Glutamatergic neuron (in vitro differentiated cells): ENCODE results near the gene TRAF1. TPM values are rescaled to one million over a fixed set of nuclear protein-coding genes. Genes with fewer than 3 reads are reported as not detected.

ENCODE experiments used
- DNase-seq: peaks from one replicate; pipeline ENCODE4 v3.0.0; 2022
- H3K27ac Mint-ChIP-seq: one replicate; pipeline ENCODE4 v1.8.0; 2020; ENCODE audit warnings: mild to moderate bottlenecking, mixed read lengths, inconsistent platforms; ENCODE audit not compliant: unreplicated experiment
- H3K27me3 Mint-ChIP-seq: one replicate; pipeline ENCODE4 v1.8.0; 2020; ENCODE audit warnings: mild to moderate bottlenecking, moderate library complexity, mixed read lengths, inconsistent platforms; ENCODE audit not compliant: unreplicated experiment
- H3K36me3 Mint-ChIP-seq: one replicate; pipeline ENCODE4 v1.8.0; 2020; ENCODE audit warnings: mild to moderate bottlenecking, mixed read lengths, inconsistent platforms; ENCODE audit not compliant: unreplicated experiment
- H3K4me1 Mint-ChIP-seq: one replicate; pipeline ENCODE4 v1.8.0; 2020; ENCODE audit warnings: mild to moderate bottlenecking, low read depth, mixed read lengths, inconsistent platforms; ENCODE audit not compliant: unreplicated experiment
- H3K4me3 Mint-ChIP-seq: one replicate; pipeline ENCODE4 v1.8.0; 2020; ENCODE audit warnings: mild to moderate bottlenecking, mixed read lengths, inconsistent platforms; ENCODE audit not compliant: unreplicated experiment
- H3K9me3 Mint-ChIP-seq: one replicate; pipeline ENCODE4 v1.8.0; 2020; ENCODE audit warnings: mild to moderate bottlenecking, moderate library complexity, mixed read lengths, inconsistent platforms; ENCODE audit not compliant: unreplicated experiment
- total RNA-seq: library from RNA; stranded (reverse); fragmentation: NEBNext Ultra II Directional; extraction: Animal tissue kit (Norgen Biotek cat#: 25700); gene quantifications from one replicate; pipeline ENCODE4 v1.2.1, GENCODE V29; 2021; ENCODE audit not compliant: unreplicated experiment
- TF ChIP-seq, protein P1 (sequence below): fragments of 200-600 bp; sonication (generic); IDR thresholded peaks from one replicate; pipeline ENCODE4 v1.5.0; 2021; ENCODE audit not compliant: partially characterized antibody, unreplicated experiment

The TRAF1 gene
- total RNA-seq, 1 donor from 2014 or later: 1.6 TPM

DNA sequence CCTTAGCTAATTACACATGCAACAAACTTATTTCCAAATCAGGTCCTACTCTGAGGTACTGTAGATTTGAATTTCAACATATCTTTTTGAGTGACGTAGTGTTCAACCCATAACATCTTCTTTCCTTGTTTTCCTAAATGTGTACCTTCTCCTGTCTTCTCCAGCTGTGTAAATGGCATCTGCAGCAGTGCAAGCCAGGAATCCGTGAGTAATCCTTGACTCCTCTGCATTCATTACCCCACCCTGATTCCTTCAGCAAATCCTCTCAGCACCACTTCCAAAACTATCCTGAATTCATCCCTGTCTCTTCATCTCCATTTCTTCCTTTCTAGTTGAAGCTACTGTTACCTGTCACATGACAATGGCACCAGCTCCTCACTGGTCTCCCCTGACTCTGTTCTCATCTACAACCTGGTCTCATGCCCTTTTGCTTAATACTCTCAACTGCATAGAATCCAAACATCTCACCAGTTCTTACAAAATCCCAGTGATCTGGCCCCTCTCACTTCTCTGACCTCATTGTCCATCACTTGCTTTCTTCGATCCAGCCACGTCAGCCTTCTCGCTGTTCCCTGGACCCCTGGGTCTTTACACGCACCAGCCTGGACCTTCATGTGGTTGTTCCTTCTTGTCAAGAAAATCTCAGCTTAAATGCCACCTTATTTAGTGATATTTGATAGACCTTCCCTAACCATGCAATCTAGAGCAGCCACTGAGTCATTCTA lies 14.6 kb upstream of the TRAF1 start:
- TF ChIP-seq, protein P1, sequence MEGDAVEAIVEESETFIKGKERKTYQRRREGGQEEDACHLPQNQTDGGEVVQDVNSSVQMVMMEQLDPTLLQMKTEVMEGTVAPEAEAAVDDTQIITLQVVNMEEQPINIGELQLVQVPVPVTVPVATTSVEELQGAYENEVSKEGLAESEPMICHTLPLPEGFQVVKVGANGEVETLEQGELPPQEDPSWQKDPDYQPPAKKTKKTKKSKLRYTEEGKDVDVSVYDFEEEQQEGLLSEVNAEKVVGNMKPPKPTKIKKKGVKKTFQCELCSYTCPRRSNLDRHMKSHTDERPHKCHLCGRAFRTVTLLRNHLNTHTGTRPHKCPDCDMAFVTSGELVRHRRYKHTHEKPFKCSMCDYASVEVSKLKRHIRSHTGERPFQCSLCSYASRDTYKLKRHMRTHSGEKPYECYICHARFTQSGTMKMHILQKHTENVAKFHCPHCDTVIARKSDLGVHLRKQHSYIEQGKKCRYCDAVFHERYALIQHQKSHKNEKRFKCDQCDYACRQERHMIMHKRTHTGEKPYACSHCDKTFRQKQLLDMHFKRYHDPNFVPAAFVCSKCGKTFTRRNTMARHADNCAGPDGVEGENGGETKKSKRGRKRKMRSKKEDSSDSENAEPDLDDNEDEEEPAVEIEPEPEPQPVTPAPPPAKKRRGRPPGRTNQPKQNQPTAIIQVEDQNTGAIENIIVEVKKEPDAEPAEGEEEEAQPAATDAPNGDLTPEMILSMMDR: no peak
- DNase-seq: no peak
- no peak overlapping the region for H3K4me3 Mint-ChIP-seq
- H3K4me1 Mint-ChIP-seq: peaks cover 2% of the 10 kb centered on the region
- H3K36me3 Mint-ChIP-seq: no peaks in the 10 kb centered on the region
- H3K27me3 Mint-ChIP-seq: peaks cover 7% of the 10 kb centered on the region
- peaks cover 2% of the 10 kb centered on the region for H3K9me3 Mint-ChIP-seq
- no peak overlapping the region for H3K27ac Mint-ChIP-seq

DNA sequence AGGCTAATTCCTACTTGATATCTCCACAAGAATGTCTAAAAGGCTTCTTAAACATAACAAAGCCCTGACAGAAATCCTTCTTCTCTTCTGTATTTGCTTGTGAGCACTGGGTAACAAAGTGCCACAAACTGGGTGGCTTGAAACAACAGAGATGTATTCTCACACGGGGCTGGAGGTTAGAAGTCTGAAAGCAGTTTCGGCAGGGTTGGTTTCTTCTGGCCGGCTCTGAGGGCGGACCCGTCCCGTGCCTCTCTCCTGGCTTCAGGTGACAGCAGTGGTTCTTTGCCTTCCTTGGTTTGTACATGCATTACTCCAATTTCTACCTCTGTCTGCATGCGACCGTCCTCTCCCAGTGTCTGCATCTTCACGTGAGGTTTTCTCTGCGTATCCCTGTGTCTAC lies 14.0 kb upstream of the TRAF1 start:
- peaks cover 7% of the 10 kb centered on the region for H3K27me3 Mint-ChIP-seq
- DNase-seq: no peak
- H3K9me3 Mint-ChIP-seq: peaks cover 2% of the 10 kb centered on the region
- H3K27ac Mint-ChIP-seq: no peak overlapping the region
- H3K36me3 Mint-ChIP-seq: no peaks in the 10 kb centered on the region
- TF ChIP-seq, protein P1: no peak
- H3K4me1 Mint-ChIP-seq: peaks cover 2% of the 10 kb centered on the region
- H3K4me3 Mint-ChIP-seq: no peak overlapping the region

DNA sequence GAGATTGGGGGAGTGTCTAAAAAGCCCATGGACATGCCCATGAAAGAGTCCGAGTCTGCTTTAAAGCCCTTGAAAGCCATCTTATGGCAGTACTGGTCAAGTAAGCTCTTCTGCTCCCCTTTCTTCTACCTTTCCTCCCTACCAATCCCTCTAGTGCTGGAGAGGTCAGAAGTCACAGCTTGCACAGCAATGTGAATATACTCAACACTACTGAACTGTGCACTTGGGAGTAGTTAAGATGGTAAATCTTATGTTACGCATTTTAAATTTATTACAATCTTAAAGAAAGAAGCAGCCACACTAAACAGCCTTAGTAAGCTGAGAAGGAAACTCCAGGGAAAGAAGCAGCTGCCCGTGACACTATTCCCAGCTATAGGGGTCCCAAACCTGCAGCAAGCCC lies 12.3 kb upstream of the TRAF1 start:
- Mint-ChIP-seq H3K27me3 (peaks cover 6% of the 10 kb centered on the region), H3K4me3 (no peak overlapping the region), H3K27ac (no peak overlapping the region), H3K36me3 (no peaks in the 10 kb centered on the region), H3K9me3 (peaks cover 2% of the 10 kb centered on the region), H3K4me1 (peaks cover 2% of the 10 kb centered on the region)
- TF ChIP-seq, protein P1: no peak
- no peak for DNase-seq

DNA sequence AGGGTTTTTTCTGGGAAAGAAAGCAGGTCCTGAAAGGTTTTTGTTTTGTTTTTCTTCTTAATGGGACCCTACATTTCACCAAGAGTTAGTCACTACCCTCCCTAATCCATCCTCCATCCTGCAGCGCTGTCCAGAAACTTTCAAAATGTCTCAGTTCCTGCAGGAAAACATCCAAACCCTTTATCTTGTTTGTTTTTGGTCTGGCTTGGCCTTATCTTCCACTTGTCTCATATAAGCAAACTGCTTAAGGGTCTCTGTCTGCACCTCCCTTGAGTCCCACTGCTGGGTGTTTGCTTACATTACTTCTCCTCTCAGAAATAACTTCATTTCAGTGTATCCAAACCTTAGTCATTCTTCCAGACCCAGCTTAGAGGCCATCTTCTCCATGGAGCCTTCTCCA lies 11.0 kb upstream of the TRAF1 start:
- Mint-ChIP-seq H3K27me3 (peaks cover 5% of the 10 kb centered on the region), H3K9me3 (peaks cover 2% of the 10 kb centered on the region), H3K4me1 (peaks cover 2% of the 10 kb centered on the region), H3K36me3 (no peaks in the 10 kb centered on the region), H3K4me3 (no peak overlapping the region), H3K27ac (no peak overlapping the region)
- DNase-seq: no peak
- TF ChIP-seq, protein P1: no peak

DNA sequence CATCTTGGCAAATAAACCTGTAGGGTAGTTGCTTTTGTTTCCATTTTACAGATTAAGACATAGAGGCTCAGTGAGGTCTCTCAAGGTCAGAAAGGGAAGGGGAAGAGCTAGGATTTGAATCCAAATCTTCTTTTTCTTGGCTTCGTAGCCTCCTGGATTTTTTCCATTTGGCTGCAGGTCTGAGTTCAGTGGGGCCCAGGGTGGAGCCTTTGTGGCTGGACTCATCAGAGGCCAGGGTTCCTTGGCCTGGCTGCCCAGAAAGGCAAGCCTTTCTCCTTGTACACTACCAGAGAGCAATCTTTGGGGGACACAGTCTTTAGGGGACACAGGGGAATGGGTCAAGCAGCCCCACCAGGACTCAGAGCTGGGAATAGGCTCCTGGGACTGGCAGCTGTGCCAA lies 10.5 kb upstream of the TRAF1 start:
- no peak overlapping the region for H3K4me3 Mint-ChIP-seq
- H3K36me3 Mint-ChIP-seq: no peaks in the 10 kb centered on the region
- no peak overlapping the region for H3K27ac Mint-ChIP-seq
- no peaks in the 10 kb centered on the region for H3K4me1 Mint-ChIP-seq
- H3K9me3 Mint-ChIP-seq: peaks cover 2% of the 10 kb centered on the region
- H3K27me3 Mint-ChIP-seq: peaks cover 5% of the 10 kb centered on the region
- no peak for DNase-seq
- TF ChIP-seq, protein P1: no peak
